Mesenchymal stem cell (in vitro differentiated cells and primary cell): ENCODE results near the gene DSN1.
A peak's percentile ranks its signal among the peaks of the same experiment; 100 is the strongest.

Source experiments
- DNase-seq: peaks from one replicate; pipeline ENCODE4 v3.0.0-alpha.2; 2013
- H2AFZ ChIP-seq: one replicate; pipeline ENCODE4 v1.6.1; 2013; ENCODE audit warnings: low read depth, mild to moderate bottlenecking, control low read depth, inconsistent platforms, low read length, moderate library complexity
- H2AK5ac ChIP-seq: 2 replicates; pipeline ENCODE4 v1.6.1; 2013; ENCODE audit warnings: low read length, moderate library complexity, mild to moderate bottlenecking, inconsistent platforms; ENCODE audit not compliant: severe bottlenecking
- H2BK120ac ChIP-seq: one replicate; pipeline ENCODE4 v1.6.1; 2013; ENCODE audit warnings: low read depth, mild to moderate bottlenecking, inconsistent platforms, low read length, moderate library complexity
- H2BK12ac ChIP-seq, 2 experiments: one replicate each; pipeline ENCODE4 v1.6.1; 2013; ENCODE audit warnings: inconsistent platforms in 2 of 2, low read length in 2 of 2, mild to moderate bottlenecking in 2 of 2, moderate library complexity in 2 of 2, control low read depth in 1 of 2
- H2BK15ac ChIP-seq: one replicate; pipeline ENCODE4 v1.6.1; 2013; ENCODE audit warnings: mild to moderate bottlenecking, low read depth, inconsistent platforms; ENCODE audit not compliant: poor library complexity, severe bottlenecking
- H2BK5ac ChIP-seq: 2 replicates; pipeline ENCODE4 v1.6.1; 2013; ENCODE audit warnings: low read depth, mild to moderate bottlenecking, low read length, control low read depth, inconsistent platforms; ENCODE audit not compliant: poor library complexity, severe bottlenecking
- H3K14ac ChIP-seq, 2 experiments: one replicate each; pipeline ENCODE4 v1.6.1; 2013; ENCODE audit warnings: inconsistent platforms in 2 of 2, low read length in 2 of 2, control low read depth in 1 of 2, mild to moderate bottlenecking in 1 of 2, moderate library complexity in 1 of 2
- H3K18ac ChIP-seq, 2 experiments: one replicate each; pipeline ENCODE4 v1.6.1; 2013; ENCODE audit warnings: inconsistent platforms in 2 of 2, low read length in 2 of 2, control low read depth in 1 of 2, low read depth in 1 of 2, mild to moderate bottlenecking in 1 of 2
- H3K23ac ChIP-seq, 2 experiments: one replicate each; pipeline ENCODE4 v1.6.1; 2013; ENCODE audit warnings: inconsistent platforms in 2 of 2, low read length in 2 of 2, mild to moderate bottlenecking in 2 of 2, moderate library complexity in 2 of 2, control low read depth in 1 of 2
- H3K27ac ChIP-seq: 2 replicates; pipeline ENCODE4 v1.5.1; 2013; ENCODE audit warnings: mild to moderate bottlenecking, moderate library complexity, low read length, control low read depth, inconsistent platforms; ENCODE audit not compliant: poor library complexity, severe bottlenecking
- H3K27me3 ChIP-seq, 2 experiments: 2 replicates each; pipeline versions ENCODE4 v1.6.1 to v1.7.0; 2013; ENCODE audit warnings: low read length in 2 of 2, mild to moderate bottlenecking in 2 of 2, moderate library complexity in 2 of 2, control low read depth in 1 of 2, inconsistent platforms in 1 of 2; ENCODE audit not compliant: control insufficient read depth in 1 of 2, insufficient read depth in 1 of 2
- H3K36me3 ChIP-seq, 2 experiments: 2 replicates each; pipeline versions ENCODE4 v1.6.1 to v1.7.0; 2013; ENCODE audit warnings: low read length in 2 of 2, control low read depth in 1 of 2, inconsistent platforms in 1 of 2, low read depth in 1 of 2, mild to moderate bottlenecking in 1 of 2; ENCODE audit not compliant: insufficient read depth in 2 of 2, control insufficient read depth in 1 of 2
- H3K4ac ChIP-seq, 2 experiments: one replicate each; pipeline ENCODE4 v1.6.1; 2013; ENCODE audit warnings: inconsistent platforms in 2 of 2, low read length in 2 of 2, mild to moderate bottlenecking in 2 of 2, moderate library complexity in 2 of 2, control low read depth in 1 of 2, low read depth in 1 of 2
- H3K4me1 ChIP-seq: 2 replicates; pipeline ENCODE4 v1.6.1; 2013; ENCODE audit warnings: low read depth, low read length, control low read depth; ENCODE audit not compliant: control insufficient read depth, insufficient read depth
- H3K4me2 ChIP-seq: 2 replicates; pipeline ENCODE4 v1.6.1; 2013; ENCODE audit warnings: low read length, mild to moderate bottlenecking, inconsistent platforms; ENCODE audit not compliant: poor library complexity, severe bottlenecking
- H3K4me3 ChIP-seq, 2 experiments: 2 replicates each; pipeline versions ENCODE4 v1.5.1 to v1.7.0; 2013; ENCODE audit warnings: low read length in 2 of 2, mild to moderate bottlenecking in 2 of 2, control low read depth in 1 of 2, low read depth in 1 of 2; ENCODE audit not compliant: insufficient read depth in 1 of 2
- H3K79me1 ChIP-seq: replicated peaks from 2 replicates; pipeline ENCODE4 v1.6.1; 2013; ENCODE audit warnings: mild to moderate bottlenecking, control low read depth, low read length, inconsistent platforms; ENCODE audit not compliant: poor library complexity, severe bottlenecking
- H3K9ac ChIP-seq: 2 replicates; pipeline ENCODE4 v1.7.0; 2013; ENCODE audit warnings: mild to moderate bottlenecking, low read length, moderate library complexity
- H3K9me3 ChIP-seq: 2 replicates; pipeline ENCODE4 v1.7.0; 2013; ENCODE audit warnings: mild to moderate bottlenecking, low read length; ENCODE audit not compliant: control insufficient read depth
- H4K8ac ChIP-seq: one replicate; pipeline ENCODE4 v1.6.1; 2013; ENCODE audit warnings: inconsistent platforms, mild to moderate bottlenecking, low read length, moderate library complexity
- H4K91ac ChIP-seq: one replicate; pipeline ENCODE4 v1.6.1; 2013; ENCODE audit warnings: mild to moderate bottlenecking, low read length, inconsistent platforms
- WGBS: methylation state at CpG from one replicate; pipeline ENCODE4 v1.1.7; 2013; ENCODE audit warnings: mixed read lengths; 5-methylcytosine and 5-hydroxymethylcytosine counted together

Gene DSN1

DNA sequence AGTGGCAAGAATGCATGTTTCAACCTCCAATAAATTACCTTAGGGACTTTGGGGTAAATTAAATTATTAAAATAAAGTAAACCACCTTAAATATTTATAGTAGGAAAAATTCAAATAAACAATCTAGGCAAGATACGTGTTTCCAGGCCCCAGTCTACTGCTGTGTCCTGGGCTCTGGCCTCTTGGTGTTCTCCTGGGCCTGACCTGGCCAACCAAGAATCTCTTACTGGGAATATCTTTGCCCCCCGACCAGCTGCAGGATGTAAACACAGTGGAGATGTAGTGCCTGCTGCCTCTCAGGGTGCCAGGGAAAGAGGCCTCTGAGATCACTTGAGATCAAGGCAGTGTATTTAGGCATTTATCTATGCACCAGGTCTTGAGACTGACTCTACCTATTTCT is 11.7 kb upstream of the DSN1 start:
- H3K4me3 ChIP-seq: no peak overlapping the region

DNA sequence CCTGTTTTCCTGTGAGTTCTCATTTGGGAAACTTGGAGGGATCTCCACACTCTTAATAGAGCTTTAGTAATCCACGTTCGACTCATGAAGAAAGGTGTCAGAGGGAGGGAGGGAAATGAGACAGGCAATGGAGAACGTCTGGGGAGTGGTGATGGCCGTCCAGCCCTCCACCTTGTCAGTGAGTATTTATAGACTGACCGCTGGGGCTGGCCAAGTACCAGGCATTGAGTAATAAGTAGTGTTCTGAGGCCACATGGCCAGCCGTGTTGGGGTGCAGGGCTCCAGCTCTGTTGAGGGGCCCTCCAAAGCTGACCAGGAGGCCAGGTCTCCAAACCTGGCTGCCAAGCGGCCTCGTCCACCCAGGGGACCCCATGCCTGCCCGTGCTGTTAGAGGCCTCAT is 11.3 kb upstream of the DSN1 start:
- Histone ChIP-seq H3K9me3 (no peaks in the 10 kb centered on the region), H3K4me2 (no peak overlapping the region), H3K14ac (no peak overlapping the region), H2BK15ac (no peak overlapping the region), H3K4me3 (no peak overlapping the region), H3K27me3 (no peaks in the 10 kb centered on the region), H3K4ac (no peak overlapping the region), H4K8ac (no peak overlapping the region), H3K4me1 (no peaks in the 10 kb centered on the region), H2BK12ac (no peak overlapping the region), H3K36me3 (peaks cover 43 to 64% of the 10 kb centered on the region in 2 experiments), H3K18ac (no peak overlapping the region), H2AK5ac (no peak overlapping the region), H2BK5ac (no peak overlapping the region), H2AFZ (no peak overlapping the region), H3K27ac (no peak overlapping the region), H2BK120ac (no peak overlapping the region), H3K23ac (no peak overlapping the region), H3K9ac (no peak overlapping the region), H4K91ac (no peak overlapping the region), H3K79me1 (peaks cover 42% of the 10 kb centered on the region)
- DNase-seq: no peak
- WGBS: 87% methylated on average over 7 of the region's 9 CpGs

More for the DNA sequence above, 11.7 kb upstream of the DSN1 start:
- peaks cover 42% of the 10 kb centered on the region for H3K79me1 ChIP-seq
- H4K91ac ChIP-seq: no peak overlapping the region
- no peak overlapping the region for H3K27ac ChIP-seq
- no peak overlapping the region for H3K4me2 ChIP-seq
- H3K9ac ChIP-seq: no peak overlapping the region
- H2BK12ac ChIP-seq: no peak overlapping the region
- no peak overlapping the region for H4K8ac ChIP-seq
- no peak overlapping the region for H2BK120ac ChIP-seq
- no peak overlapping the region for H3K14ac ChIP-seq
- H2BK5ac ChIP-seq: no peak overlapping the region
- WGBS: 94% methylated on average over 2 of the region's 2 CpGs
- H3K18ac ChIP-seq: no peak overlapping the region
- no peaks in the 10 kb centered on the region for H3K4me1 ChIP-seq
- peaks cover 43 to 60% of the 10 kb centered on the region in 2 experiments for H3K36me3 ChIP-seq
- H3K4ac ChIP-seq: no peak overlapping the region
- H3K9me3 ChIP-seq: no peaks in the 10 kb centered on the region
- DNase-seq: no peak
- no peaks in the 10 kb centered on the region for H3K27me3 ChIP-seq
- H2AFZ ChIP-seq: no peak overlapping the region
- no peak overlapping the region for H2BK15ac ChIP-seq
- no peak overlapping the region for H3K23ac ChIP-seq
- H2AK5ac ChIP-seq: no peak overlapping the region

DNA sequence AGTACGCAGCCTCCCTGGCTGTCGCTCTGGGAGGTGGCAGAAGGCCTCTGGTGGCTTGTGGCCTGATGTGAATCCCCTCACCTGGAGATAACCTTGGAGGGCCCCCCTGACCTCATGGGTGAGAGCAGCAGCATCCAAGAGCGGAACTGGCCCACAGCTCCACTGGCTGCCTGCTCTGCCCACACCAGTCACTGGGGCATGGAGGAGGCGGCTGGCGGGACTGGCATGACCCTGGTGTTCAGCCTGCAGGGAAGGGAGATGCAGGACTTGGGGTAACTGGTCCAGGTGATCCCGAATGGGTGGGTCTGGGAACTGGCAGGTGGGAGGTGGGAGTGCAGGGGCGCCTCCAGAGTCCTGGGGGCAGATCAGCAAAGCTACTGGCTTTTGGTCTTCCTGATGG is 10.6 kb upstream of the DSN1 start:
- H3K79me1 ChIP-seq: peaks cover 41% of the 10 kb centered on the region
- H2BK15ac ChIP-seq: no peak overlapping the region
- no peak overlapping the region for H3K23ac ChIP-seq
- no peak overlapping the region for H4K8ac ChIP-seq
- H4K91ac ChIP-seq: no peak overlapping the region
- peaks cover 43 to 68% of the 10 kb centered on the region in 2 experiments for H3K36me3 ChIP-seq
- H2BK12ac ChIP-seq: no peak overlapping the region
- no peak overlapping the region for H2AK5ac ChIP-seq
- H2BK5ac ChIP-seq: no peak overlapping the region
- no peaks in the 10 kb centered on the region for H3K27me3 ChIP-seq
- no peaks in the 10 kb centered on the region for H3K4me1 ChIP-seq
- H3K9me3 ChIP-seq: no peaks in the 10 kb centered on the region
- DNase-seq: no peak
- 93% methylated on average over 7 of the region's 7 CpGs for WGBS
- no peak overlapping the region for H2AFZ ChIP-seq
- H3K18ac ChIP-seq: no peak overlapping the region
- no peak overlapping the region for H2BK120ac ChIP-seq
- no peak overlapping the region for H3K27ac ChIP-seq
- no peak overlapping the region for H3K14ac ChIP-seq
- H3K9ac ChIP-seq: no peak overlapping the region
- no peak overlapping the region for H3K4ac ChIP-seq
- H3K4me2 ChIP-seq: no peak overlapping the region
- H3K4me3 ChIP-seq: no peak overlapping the region

DNA sequence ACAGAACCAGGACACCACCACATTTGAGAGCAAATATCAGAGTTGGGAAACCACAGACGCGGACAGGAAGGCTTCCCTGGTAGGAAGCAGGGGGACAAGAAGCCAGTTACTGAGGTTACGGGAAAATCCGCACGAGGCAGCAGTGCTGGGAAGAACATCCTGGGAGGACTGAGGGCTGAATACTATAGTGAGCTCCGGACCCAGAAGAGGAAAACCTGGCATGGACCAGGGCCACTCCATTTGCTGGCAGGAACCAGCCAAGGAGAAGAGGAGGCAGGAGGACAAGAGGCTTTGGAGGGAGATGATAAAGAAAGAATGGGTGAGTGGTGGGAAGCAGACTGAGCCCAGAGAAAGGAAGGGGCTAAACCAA is 6.1 kb upstream of the DSN1 start:
- Histone ChIP-seq H3K4me1 (no peaks in the 10 kb centered on the region), H2AFZ (no peak overlapping the region), H3K9me3 (no peaks in the 10 kb centered on the region), H3K14ac (no peak overlapping the region), H4K8ac (no peak overlapping the region), H2AK5ac (no peak overlapping the region), H4K91ac (no peak overlapping the region), H3K4me3 (no peak overlapping the region), H2BK15ac (no peak overlapping the region), H3K27ac (no peak overlapping the region), H3K27me3 (no peaks in the 10 kb centered on the region), H2BK120ac (no peak overlapping the region), H3K4me2 (no peak overlapping the region), H3K9ac (no peak overlapping the region), H3K18ac (no peak overlapping the region), H2BK12ac (no peak overlapping the region), H3K36me3 (peaks cover 31 to 42% of the 10 kb centered on the region in 2 experiments), H3K79me1 (peaks cover 17% of the 10 kb centered on the region), H3K23ac (no peak overlapping the region), H2BK5ac (no peak overlapping the region), H3K4ac (no peak overlapping the region)
- 54% methylated on average over 6 of the region's 6 CpGs for WGBS
- peak; percentile 57 for DNase-seq
